ENCODE measurements around the gene CFAP141.
A peak's percentile ranks its signal among the peaks of the same experiment; 100 is the strongest.
"Not testable (repeated sequence)": the region's sequence is repeated elsewhere in the genome, so short reads cannot be mapped to it uniquely, and the experiment has no call there.

The CFAP141 gene

GRCh38 chr1:154212083-154212482 is 6.0 kb upstream of the CFAP141 start:
- no peak for TF ChIP-seq CTCF (conservative IDR thresholded peaks at IDR 0.05; ENCODE audit: low read depth, low read length)
- H3K4me3 ChIP-seq (ENCODE audit: low read depth, low read length) = no peak overlapping the region
- no peak for DNase-seq (ENCODE audit: low read depth)

- DNase-seq (ENCODE audit: low read depth) = no peak
- no peak for TF ChIP-seq CTCF (conservative IDR thresholded peaks at IDR 0.05; ENCODE audit: low read depth, low read length)
These were observed 2.7 kb upstream of the CFAP141 start for GRCh38 chr1:154208677-154209388.

GRCh38 chr1:154207262-154207661 is 1.1 kb upstream of the CFAP141 start:
- no peak for TF ChIP-seq CTCF (conservative IDR thresholded peaks at IDR 0.05; ENCODE audit: low read depth, low read length)

More at GRCh38 chr1:154208677-154209388, 2.7 kb upstream of the CFAP141 start:
- no peak overlapping the region for H3K4me3 ChIP-seq (ENCODE audit: low read depth, low read length)

GRCh38 chr1:154205778-154206177 is 355 bp downstream of the CFAP141 start:
- not testable (repeated sequence) for DNase-seq (ENCODE audit: low read depth); H3K4me3 ChIP-seq (ENCODE audit: low read depth, low read length)

More at GRCh38 chr1:154207262-154207661, 1.1 kb upstream of the CFAP141 start:
- H3K4me3 ChIP-seq (ENCODE audit: low read depth, low read length) = no peak overlapping the region
- no peak for DNase-seq (ENCODE audit: low read depth)

- DNase-seq (ENCODE audit: low read depth) = peak; percentile 48
- peak; percentile 50 for TF ChIP-seq CTCF (conservative IDR thresholded peaks at IDR 0.05; ENCODE audit: low read depth, low read length)
- peak overlapping the region; percentile 16 for H3K4me3 ChIP-seq (ENCODE audit: low read depth, low read length)
These were observed 6.6 kb downstream of the CFAP141 start for GRCh38 chr1:154199563-154199879.

GRCh38 chr1:154198756-154199562 is 7.2 kb downstream of the CFAP141 start:
- TF ChIP-seq CTCF (conservative IDR thresholded peaks at IDR 0.05; ENCODE audit: low read depth, low read length) = peak; percentile 62
- peak; percentile 83 for DNase-seq (ENCODE audit: low read depth)
- peak overlapping the region; percentile 16 for H3K4me3 ChIP-seq (ENCODE audit: low read depth, low read length)

GRCh38 chr1:154193821-154194220 is 12.3 kb downstream of the CFAP141 start:
- TF ChIP-seq CTCF (conservative IDR thresholded peaks at IDR 0.05; ENCODE audit: low read depth, low read length) = no peak
- H3K4me3 ChIP-seq (ENCODE audit: low read depth, low read length) = no peak overlapping the region
- no peak for DNase-seq (ENCODE audit: low read depth)

All from choroid plexus epithelial cell (primary cell).